WTC11 (cell line): ENCODE measurements around the gene ZFP91. TPM values are rescaled to one million over a fixed set of nuclear protein-coding genes. Genes with fewer than 3 reads are reported as not detected.

Source experiments
- ATAC-seq: fragments of 200-7000 bp; cut with Tn5 transposase; 2 replicates; pipeline ENCODE4 v1.10.0; 2021; ENCODE audit warnings: mild to moderate bottlenecking, moderate library complexity
- CTCF ChIA-PET: fragments of 300-600 bp; sonication (Branson Sonifier 250); formaldehyde crosslinking; loops from one replicate; lab custom pipeline; 2021; ENCODE audit warnings: antibody characterized with exemption; lab: Charles Lee
- POLR2A ChIA-PET: fragments of 350-600 bp; sonication (Branson Sonifier 250); formaldehyde crosslinking; loops from one replicate; lab custom pipeline; 2021; ENCODE audit warnings: antibody characterized with exemption; lab: Charles Lee
- DNase-seq: peaks from one replicate; pipeline ENCODE4 v3.0.0; 2021; ENCODE audit warnings: low spot score
- H3K27ac Mint-ChIP-seq: 2 replicates; pipeline ENCODE4 v1.8.0; 2021; ENCODE audit warnings: mixed read lengths
- H3K27me3 Mint-ChIP-seq: 2 replicates; pipeline ENCODE4 v1.8.0; 2021; ENCODE audit warnings: low read depth, mild to moderate bottlenecking, moderate library complexity, mixed read lengths
- H3K36me3 Mint-ChIP-seq: 2 replicates; pipeline ENCODE4 v1.8.0; 2021; ENCODE audit warnings: mixed read lengths
- H3K4me1 Mint-ChIP-seq: 2 replicates; pipeline ENCODE4 v1.8.0; 2022; ENCODE audit warnings: mixed read lengths
- H3K4me3 Mint-ChIP-seq: 2 replicates; pipeline ENCODE4 v1.8.0; 2021; ENCODE audit warnings: mild to moderate bottlenecking, moderate library complexity, mixed read lengths
- H3K9me3 Mint-ChIP-seq: 2 replicates; pipeline ENCODE4 v1.8.0; 2021; ENCODE audit warnings: mixed read lengths
- AR ChIP-seq: fragments of 250-450 bp; sonication (Bioruptor Pico); IDR thresholded peaks from 2 replicates; pipeline ENCODE4 v1.9.0; 2021; ENCODE audit warnings: mild to moderate bottlenecking
- ATF2 ChIP-seq: sonication (generic); formaldehyde crosslinking; IDR thresholded peaks from 2 replicates; pipeline ENCODE4 v1.8.1; 2022; ENCODE audit warnings: low read depth, missing genetic modification reagents, borderline replicate concordance
- ATF3 ChIP-seq: sonication (generic); formaldehyde crosslinking; conservative IDR thresholded peaks from 2 replicates; pipeline ENCODE4 v1.8.1; 2022; ENCODE audit warnings: mild to moderate bottlenecking, missing genetic modification reagents
- CTCF ChIP-seq: fragments of 200-600 bp; IDR thresholded peaks from 2 replicates; pipeline ENCODE4 v1.8.0; 2022; ENCODE audit warnings: antibody characterized with exemption
- E2F4 ChIP-seq: sonication (generic); formaldehyde crosslinking; IDR thresholded peaks from 2 replicates; pipeline ENCODE4 v1.8.1; 2022; ENCODE audit warnings: low read depth, mild to moderate bottlenecking, moderate library complexity, missing genetic modification reagents, borderline replicate concordance
- ESRRA ChIP-seq: sonication (generic); formaldehyde crosslinking; IDR thresholded peaks from 2 replicates; pipeline ENCODE4 v1.8.1; 2022; ENCODE audit warnings: mild to moderate bottlenecking, missing genetic modification reagents, borderline replicate concordance
- MAX ChIP-seq: sonication (generic); formaldehyde crosslinking; IDR thresholded peaks from 2 replicates; pipeline ENCODE4 v1.8.0; 2022; ENCODE audit warnings: mild to moderate bottlenecking, missing genetic modification reagents
- MYBL2 ChIP-seq: sonication (generic); formaldehyde crosslinking; IDR thresholded peaks from 2 replicates; pipeline ENCODE4 v1.8.1; 2023; ENCODE audit warnings: mild to moderate bottlenecking, moderate library complexity, missing genetic modification reagents
- NR3C1 ChIP-seq: sonication (generic); formaldehyde crosslinking; conservative IDR thresholded peaks from 2 replicates; pipeline ENCODE4 v1.8.1; 2023; ENCODE audit warnings: low read depth, mild to moderate bottlenecking, missing genetic modification reagents
- RELA ChIP-seq: sonication (generic); formaldehyde crosslinking; IDR thresholded peaks from 2 replicates; pipeline ENCODE4 v1.8.1; 2022; ENCODE audit warnings: missing genetic modification reagents, mild to moderate bottlenecking, borderline replicate concordance
- TEAD4 ChIP-seq: sonication (generic); formaldehyde crosslinking; IDR thresholded peaks from 2 replicates; pipeline ENCODE4 v1.8.0; 2022; ENCODE audit warnings: mild to moderate bottlenecking, missing genetic modification reagents
- ZBTB43 ChIP-seq: sonication (generic); formaldehyde crosslinking; IDR thresholded peaks from 2 replicates; pipeline ENCODE4 v1.8.1; 2023; ENCODE audit warnings: mild to moderate bottlenecking, missing genetic modification reagents
- ZNF425 ChIP-seq: fragments of 250-450 bp; sonication (Bioruptor Pico); conservative IDR thresholded peaks from 2 replicates; pipeline ENCODE4 v1.9.0; 2021; ENCODE audit warnings: mild to moderate bottlenecking
- total RNA-seq: library from RNA; stranded (reverse); gene quantifications from 3 replicates; pipeline ENCODE4 v1.2.3, GENCODE V29; 2021

ZFP91 gene
- total RNA-seq, 1 experiment from 2014 or later, result 28.1 TPM

- Mint-ChIP-seq H3K4me3 (no peak overlapping the region), H3K9me3 (peaks cover 76% of the 10 kb centered on the region), H3K4me1 (peaks cover 8% of the 10 kb centered on the region)
- DNase-seq (no peak), ATAC-seq (0 out of 2 replicates have a peak, but pooled peaks have one; percentile 32)
- POLR2A ChIA-PET, result interaction anchor here (0.7 kb wide), 1 partner anchor 538 kb away, joined by 4 read pairs; no protein-coding TSS in a partner anchor
- TF ChIP-seq ZNF425 (CRISPR knock-in tag) (no peak), ZBTB43 (CRISPR knock-in tag) (no peak), ESRRA (no peak), RELA (CRISPR knock-in tag) (no peak), ATF2 (CRISPR knock-in tag) (no peak), E2F4 (CRISPR knock-in tag) (no peak), MAX (CRISPR knock-in tag) (no peak), TEAD4 (no peak), MYBL2 (no peak), ATF3 (CRISPR knock-in tag) (no peak), AR (CRISPR knock-in tag) (no peak), NR3C1 (no peak), CTCF (no peak)
- TF ChIP-seq, all 79 proteins: peak for 0
- Mint-ChIP-seq H3K36me3 (peaks cover 25% of the 10 kb centered on the region), H3K27me3 (peaks cover 2% of the 10 kb centered on the region; the same call in 1 of the 2 replicates), H3K27ac (no peak overlapping the region)
- CTCF ChIA-PET, result interaction anchor here (0.8 to 1.5 kb wide), 3 partner anchors 18 to 488 kb away, joined by 4 to 7 read pairs (median 6); no protein-coding TSS in a partner anchor
Observed at GRCh38 chr11:58647141-58647699, 68.4 kb downstream of the ZFP91 start.
